PFSK-1 (cell line): ENCODE measurements around the gene C6.

Experiments used
- FOXP2 ChIP-seq: optimal IDR thresholded peaks from 2 replicates; pipeline ENCODE3; 2011; ENCODE audit warnings: borderline replicate concordance, control low read depth, inconsistent platforms; ENCODE audit not compliant: insufficient read depth; ENCODE audit errors: extremely low read length, extremely low read depth
- POLR2AphosphoS5 ChIP-seq: IDR thresholded peaks from 2 replicates; pipeline ENCODE4 v1.6.1; 2012; ENCODE audit warnings: low read depth, mild to moderate bottlenecking, control low read depth, low read length, moderate library complexity
- REST ChIP-seq, 2 experiments: IDR thresholded peaks; 2 replicates each; pipeline versions ENCODE4 v1.6.1 to v1.8.0; 2011 to 2012; ENCODE audit warnings: low read depth in 2 of 2, low read length in 2 of 2, control low read depth in 1 of 2, inconsistent platforms in 1 of 2, mild to moderate bottlenecking in 1 of 2, moderate library complexity in 1 of 2; ENCODE audit not compliant: insufficient read depth in 1 of 2
- SIN3A ChIP-seq: IDR thresholded peaks from 2 replicates; pipeline ENCODE4 v1.6.1; 2012; ENCODE audit warnings: mild to moderate bottlenecking, low read length, moderate library complexity, borderline replicate concordance; ENCODE audit not compliant: insufficient read depth
- TAF1 ChIP-seq: IDR thresholded peaks from 2 replicates; pipeline ENCODE4 v1.6.1; 2012; ENCODE audit warnings: low read length, control low read depth, borderline replicate concordance; ENCODE audit not compliant: insufficient read depth

C6 gene

GRCh38 chr5:41112486-41113455, 100.6 kb downstream of the C6 start:
- no peak for TF ChIP-seq REST (IDR thresholded peaks at IDR 0.05; ENCODE audit: insufficient read depth in 1 of 2, low read depth in 2 of 2, low read length in 2 of 2)
- no peak for TF ChIP-seq TAF1
- no peak for TF ChIP-seq POLR2AphosphoS5
- TF ChIP-seq SIN3A: no peak
- no peak for TF ChIP-seq FOXP2

- TF ChIP-seq FOXP2: no peak
Observed at GRCh38 chr5:41109186-41109585, 104.1 kb downstream of the C6 start.

GRCh38 chr5:41102341-41102740, 111.0 kb downstream of the C6 start:
- TF ChIP-seq SIN3A (no peak), FOXP2 (no peak), POLR2AphosphoS5 (no peak), REST (IDR thresholded peaks at IDR 0.05; ENCODE audit: insufficient read depth in 1 of 2, low read depth in 2 of 2, low read length in 2 of 2) (no peak), TAF1 (no peak)

GRCh38 chr5:41097642-41098041, 115.7 kb downstream of the C6 start:
- TF ChIP-seq SIN3A (no peak), FOXP2 (no peak), REST (IDR thresholded peaks at IDR 0.05; ENCODE audit: insufficient read depth in 1 of 2, low read depth in 2 of 2, low read length in 2 of 2) (no peak), POLR2AphosphoS5 (no peak), TAF1 (no peak)

GRCh38 chr5:41095324-41096101, 117.8 kb downstream of the C6 start:
- TF ChIP-seq FOXP2 (no peak), SIN3A (no peak)
